ENCODE measurements around the gene RAD52.

The RAD52 gene

DNA sequence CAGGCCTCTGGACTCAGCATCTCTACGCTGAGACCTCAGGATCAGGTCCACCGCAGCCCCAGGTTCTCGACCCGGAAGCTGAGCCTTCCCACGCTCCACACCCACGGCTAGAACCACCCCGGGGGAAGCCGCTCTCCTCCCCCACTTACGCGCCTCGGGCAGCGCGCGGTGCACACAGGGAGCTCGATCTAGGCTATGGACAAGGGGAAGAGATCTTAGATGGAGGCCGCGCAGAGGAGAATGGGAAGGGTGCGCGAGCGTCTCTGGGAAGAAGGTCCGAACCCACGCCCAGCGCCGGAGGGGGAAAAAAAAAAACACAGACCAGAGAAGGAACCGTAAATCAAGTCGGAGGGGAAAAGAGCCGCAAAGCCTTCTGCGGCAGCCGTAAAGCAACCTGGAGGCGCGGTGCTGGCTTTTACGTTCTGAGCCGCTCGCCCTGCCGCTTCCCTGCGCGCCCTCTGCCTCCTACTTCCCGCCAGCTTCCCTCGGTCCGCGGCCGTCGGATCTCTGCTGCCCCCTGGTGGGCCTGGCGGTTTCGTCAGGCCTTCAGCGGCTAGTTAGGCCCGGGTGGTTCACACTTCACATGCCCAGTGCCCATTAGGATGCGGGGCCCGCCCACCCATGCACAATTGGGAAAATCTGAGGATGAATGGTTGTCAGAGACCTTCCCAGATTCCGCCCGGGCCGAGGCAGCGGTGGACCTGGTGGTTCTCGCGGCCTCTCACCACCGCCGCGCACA, at the start of gene RAD52:
Gene RAD52 (minus strand): TSS at position 242 of the 739 bp plus-strand sequence. CDS start 16,636 bp downstream, outside the sequence.
- peak; percentile 75 for DNase-seq

DNA sequence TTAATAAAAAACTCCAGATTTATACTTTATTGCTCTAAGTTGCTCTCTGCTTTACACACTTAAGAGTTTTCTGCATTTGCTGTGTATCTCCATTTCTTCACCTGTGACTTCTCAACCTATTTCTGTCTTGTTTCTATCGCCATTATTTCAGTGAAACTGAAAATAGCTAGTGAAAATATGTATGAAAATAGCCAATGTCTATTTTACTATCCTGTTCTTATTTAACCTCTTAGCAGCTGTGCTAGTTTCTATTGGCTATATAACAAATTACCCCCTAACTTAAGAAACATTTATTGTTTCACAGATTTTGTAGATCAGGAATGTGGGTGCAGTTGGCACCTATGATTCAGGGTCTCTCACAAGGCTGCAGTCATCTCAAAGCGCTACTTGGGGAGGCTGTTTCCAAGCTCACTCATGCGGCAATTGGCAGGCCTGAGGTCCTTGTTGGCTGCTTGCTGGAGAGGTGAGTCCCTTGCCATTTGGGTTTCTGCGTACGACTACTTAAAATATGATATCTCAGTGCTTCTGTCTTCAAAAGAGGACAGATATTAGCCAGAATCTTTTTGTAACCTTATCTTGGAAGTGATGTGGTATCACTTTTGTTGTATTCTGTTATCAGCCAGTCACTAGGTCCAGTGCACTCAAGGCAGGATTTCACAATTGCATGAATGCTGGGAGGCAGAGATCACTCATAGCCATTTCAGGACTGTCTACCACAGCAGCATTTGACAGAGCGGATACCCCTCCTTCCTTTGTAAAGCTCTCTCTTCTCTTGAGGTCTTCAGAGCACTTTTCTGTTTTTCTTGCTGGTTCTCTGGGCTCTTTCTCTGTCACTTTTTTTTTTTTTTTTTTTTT, 48.8 kb upstream of the RAD52 start:
- DNase-seq, result no peak

DNA sequence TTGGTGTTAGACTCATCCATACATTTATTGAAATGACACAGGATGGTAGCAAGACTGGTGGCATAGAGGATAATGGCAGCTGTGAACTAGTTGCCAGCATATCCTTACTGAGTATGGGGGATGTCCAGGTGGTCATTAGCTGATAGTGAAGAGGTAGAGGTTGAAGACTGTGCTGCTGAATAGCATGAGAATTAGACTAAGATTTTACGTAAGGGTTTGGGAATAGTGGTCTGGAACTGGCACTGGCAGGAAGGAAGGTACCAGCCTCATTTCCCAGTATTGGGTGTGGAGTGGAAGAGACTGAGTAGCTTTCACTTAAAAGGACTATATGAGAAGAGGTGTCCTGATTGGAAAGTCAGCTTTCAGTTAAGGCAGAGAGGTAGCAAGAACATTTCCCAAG, 48.0 kb upstream of the RAD52 start:
- no peak for DNase-seq

DNA sequence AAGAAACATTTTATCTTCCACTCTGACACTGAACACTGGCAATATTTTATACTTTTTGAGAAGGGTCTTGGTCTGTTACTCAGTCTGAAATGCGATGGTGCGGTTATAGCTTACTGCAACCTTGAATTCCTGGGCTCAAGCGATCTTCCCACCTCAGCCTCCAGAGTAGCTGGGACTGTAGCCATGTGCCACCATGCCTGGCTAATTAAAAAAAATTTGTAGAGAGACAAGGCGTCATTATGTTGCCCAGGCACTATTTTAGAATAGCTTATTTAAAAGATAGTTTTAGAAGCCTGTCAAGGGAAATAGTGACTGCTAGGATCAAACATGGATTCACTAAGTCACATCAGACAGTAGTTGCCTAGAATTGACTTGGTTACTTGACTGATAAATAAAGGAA, 47.4 kb upstream of the RAD52 start:
- no peak for DNase-seq

DNA sequence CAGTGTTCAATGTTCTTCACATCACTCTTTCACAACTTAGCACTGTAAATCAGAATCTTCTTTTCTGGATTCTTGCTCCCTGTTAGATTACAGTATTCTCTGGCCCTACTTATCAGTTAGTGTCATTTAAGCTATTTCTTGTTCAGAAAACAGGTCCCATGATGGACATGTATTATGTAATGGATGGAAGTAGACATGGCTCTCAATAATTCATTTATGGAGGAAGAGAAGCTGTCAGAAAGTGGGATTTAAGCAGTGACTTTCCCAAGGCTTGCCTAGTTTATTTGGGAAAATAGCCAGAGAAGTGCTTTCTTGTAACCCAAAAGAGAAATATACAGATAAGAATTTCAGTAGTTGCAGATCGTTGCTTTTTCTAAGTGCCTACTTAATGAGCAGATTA, 43.2 kb upstream of the RAD52 start:
- no peak for DNase-seq

DNA sequence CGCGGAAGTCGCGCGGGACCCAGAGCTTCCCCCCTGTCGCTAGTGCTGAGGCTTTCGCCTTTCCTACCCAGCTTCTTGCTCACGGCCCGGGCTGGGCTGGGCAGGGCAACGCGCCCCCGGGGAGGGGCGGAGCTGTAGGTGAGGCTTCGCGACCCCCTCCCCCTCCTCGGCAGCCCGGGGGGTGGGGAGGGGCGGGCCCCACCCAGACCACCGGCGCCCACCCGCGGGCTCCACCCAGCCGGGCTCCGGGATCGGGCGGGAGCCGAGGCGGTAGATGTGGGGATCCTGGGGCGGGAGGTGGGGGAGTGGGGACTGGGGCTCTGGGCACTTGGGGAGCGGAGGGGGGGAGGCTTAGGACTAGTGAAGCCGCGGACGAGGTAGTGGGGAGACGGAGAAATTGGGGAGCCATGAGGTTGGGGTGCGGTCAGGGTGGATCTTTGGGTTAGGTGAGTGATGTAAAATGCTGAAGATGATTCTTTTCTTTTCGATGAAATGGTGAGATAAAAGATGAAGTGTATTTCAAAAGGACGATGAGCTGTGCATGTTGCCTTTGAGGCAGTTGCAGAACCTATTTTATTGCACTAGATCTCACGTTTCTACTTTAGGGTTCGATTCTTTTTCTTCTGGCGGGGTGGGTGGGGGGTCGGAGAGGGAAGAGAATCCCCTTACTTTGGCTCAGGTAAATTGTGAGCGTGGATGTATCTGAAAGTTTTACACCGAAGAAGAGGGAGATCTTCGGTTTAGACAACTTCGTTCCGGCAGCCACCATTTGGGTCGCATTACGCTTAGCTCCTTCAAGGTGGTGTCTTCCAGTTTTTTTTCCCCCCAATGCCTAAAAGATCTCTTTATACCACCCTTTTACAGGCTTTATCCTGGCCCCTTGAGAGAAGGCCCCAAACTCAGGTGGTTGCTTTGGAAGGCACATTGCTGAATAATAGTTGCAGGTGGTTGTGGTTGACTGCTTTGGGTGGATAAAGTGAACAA, 42.1 kb upstream of the RAD52 start:
- peak; percentile 14 for DNase-seq

DNA sequence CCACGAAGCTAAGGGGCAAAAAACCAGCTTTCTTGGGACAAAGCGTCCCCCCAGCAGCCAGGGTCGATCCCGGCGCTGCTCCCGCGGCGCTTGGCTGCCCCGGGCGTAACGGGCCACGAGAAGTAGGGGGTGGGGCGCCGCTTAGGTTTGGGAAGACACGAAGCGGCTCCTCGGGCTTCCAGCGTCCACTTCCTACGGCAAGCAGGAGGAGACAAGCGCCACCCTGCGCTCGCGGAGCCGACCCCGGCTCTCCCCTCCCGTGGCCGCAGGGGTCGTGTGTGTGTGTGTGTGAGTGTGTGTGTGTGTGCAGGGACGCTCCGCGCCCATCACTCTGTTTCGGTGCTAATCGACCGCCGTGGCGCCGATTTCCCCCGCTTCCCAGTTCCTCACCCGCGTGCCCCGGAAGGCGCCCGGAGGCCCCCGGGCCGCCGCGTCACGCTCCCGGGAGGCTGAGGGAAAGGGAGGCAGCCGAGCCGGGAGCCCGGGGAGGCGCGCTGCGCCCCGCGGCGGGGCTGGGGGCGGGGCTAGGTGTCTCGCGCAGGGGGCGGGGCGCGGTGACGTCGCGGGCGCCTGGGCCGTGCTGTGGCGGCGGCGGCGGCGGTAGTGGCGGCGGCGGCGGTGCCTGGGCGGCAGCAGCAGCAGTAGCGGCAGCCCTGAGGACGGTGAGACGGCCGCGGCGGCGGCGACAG, 41.3 kb upstream of the RAD52 start, which contains the start of gene ERC1:
Gene ERC1 (plus strand): TSS at position 563 of the 689 bp plus-strand sequence. CDS start 36,681 bp downstream, outside the sequence.
- DNase-seq, result peak; percentile 19

DNA sequence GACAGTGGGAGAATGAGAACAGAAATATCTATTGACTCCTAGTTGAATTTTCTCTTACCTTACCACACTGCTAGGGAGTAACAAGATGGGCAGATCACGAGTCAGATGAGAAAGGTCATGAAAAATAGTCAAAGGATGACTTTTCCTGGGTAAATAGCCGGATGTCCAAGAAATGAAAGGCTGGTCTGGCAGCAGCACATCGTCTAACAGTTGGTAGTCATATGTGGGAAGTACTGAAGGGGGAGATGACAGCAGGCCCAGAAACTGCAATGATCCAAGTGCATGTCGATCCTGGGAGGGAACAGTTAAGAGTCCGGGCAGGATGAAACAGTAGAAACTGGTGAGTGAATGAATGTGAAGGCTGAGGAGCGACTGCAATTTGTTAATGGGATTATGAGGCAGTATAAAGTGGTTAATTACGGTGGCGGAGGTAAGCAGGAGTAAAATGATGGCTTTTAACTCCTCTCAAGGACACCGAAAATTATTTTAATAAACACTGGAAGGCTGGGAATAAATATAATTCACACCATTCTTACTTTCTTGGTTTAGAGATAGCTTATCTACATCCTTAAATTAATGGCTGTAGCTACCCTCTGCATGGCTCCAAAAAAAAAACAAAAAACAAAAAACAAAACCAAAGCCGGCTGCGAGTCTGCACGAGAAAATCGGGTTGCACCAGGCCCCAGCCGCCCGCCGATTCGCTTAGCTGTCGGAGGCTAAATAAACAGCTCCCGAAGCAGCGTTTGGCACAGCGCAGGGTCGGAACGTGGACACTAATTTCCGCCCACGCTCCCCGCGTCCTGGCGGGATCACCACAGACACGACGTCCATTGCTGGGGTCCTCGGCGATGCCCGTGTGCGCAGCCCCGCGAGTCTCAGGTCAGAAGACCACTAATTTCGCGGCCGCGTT, 40.5 kb upstream of the RAD52 start:
- no peak for DNase-seq

DNA sequence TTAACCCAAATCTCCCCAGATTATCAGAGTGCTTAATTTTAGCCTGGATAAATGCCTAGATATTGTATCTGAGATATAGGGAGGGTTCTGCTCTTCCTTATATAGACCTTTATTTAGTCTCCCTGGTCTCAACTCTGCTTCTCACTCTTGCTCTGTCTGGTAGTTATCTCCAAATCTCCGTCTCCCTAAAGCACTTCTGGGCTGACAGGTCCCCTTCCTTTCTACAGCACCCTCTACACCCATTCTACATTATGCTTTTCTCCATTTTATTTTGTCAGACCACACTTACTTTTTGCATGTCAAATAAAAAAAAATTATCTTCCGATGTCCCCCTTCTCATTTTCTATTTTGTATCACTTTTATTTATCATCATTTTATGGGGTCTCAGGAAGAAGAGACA, 39.6 kb upstream of the RAD52 start:
- no peak for DNase-seq

DNA sequence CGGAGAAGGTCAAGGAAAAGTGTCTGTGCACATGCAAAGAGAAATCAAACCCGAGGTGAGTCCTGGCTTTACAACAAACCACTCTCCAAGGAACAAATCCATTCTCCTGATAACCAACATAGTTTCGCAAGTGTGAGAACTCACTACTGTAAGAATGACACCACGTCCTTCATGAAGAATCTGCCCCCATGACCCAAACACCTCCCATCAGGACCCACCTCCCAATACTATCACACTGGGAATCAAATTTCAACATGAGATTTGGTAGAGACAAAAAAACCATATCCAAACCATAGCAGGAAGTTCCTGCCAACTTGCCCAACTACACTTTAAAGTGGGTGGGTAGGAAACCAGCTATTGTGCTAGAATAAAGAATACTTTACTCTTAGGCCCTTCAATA, 39.2 kb upstream of the RAD52 start:
- no peak for DNase-seq

DNA sequence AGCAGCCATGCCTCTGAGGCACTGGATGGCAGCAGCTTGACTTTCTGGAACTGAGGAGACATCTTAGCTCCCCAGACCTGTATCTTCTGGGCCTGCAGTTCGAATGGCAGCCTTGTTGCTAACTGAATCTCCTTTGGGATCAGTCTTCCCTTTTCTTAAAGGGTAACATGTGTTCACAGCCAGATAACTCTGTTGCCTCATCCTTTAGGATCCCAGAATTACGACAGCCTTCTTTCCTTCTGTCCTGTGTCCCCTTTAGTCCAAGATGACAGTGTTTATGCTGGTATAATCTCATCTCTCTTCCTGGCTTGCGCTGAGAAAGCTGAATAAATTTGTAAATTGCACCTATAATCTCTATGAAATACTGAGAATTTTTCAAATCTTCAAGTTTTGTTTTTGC, 32.5 kb upstream of the RAD52 start:
- no peak for DNase-seq

DNA sequence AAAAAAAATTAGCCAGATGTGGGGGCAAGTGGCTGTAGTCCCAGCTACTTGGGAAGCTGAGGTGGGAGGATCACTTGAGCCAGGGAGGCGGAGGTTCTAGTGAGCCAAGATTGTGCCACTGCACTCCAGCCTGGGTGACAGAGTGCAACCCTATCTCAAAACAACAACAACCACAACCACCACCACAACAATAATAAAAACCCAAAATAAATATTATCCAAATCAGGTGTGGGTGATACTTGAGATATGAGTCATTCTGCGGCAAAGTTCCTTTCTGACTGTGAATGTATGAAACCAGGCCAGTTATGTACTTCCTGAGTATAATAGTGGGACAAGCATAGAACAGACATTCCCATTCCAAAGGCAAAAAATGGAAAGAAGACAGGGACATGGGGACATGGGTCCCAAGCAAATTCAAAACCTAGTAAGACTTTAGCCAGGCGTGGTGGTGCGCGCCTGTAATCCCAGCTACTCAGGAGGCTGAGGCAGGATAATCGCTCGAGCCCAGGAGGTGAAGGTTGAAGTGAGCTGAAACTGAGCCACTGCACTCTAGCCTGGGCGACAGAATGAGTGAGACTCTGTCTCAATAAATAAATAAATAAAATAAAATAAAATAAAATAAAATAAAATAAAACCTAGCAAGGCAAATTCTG, 31.8 kb upstream of the RAD52 start:
- DNase-seq, result no peak

DNA sequence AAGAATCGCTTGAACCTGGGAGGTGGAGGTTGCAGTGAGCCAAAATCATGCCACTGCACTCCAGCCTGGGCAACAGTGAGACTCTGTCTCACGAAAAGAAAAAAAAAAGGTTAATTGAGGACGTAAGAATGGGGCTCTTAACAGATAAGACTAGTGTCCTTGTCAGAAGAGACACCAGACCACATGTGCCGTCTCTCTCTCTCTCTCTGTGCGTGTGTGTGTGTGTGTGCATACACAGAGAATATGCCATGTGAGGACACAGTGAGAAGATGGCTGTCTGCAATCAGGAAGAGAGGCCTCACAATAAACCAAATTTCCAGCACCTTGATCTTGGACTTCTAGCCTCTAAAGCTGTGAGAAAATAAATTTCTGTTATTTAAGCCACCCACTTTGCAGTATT, 29.9 kb upstream of the RAD52 start:
- no peak for DNase-seq

DNA sequence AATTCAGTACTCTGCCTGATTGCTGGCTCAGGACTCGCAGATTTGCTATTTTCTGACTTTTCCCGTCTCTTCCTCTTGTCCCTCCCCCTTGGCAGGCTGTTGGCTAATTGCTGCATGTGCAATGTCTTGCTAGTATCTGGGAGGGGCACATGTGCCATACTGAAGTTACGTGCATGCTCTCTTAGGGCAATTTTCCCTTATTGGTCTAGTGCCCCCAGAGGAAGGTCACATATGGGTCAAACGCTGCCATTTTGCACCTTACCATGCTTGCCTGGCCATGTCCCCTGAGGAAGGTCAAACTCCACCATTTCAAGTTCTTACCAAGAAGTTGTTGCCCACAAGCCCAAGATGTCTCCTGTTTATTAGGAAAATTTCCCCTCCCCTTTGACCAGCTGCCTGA, 27.7 kb upstream of the RAD52 start:
- DNase-seq, result no peak

DNA sequence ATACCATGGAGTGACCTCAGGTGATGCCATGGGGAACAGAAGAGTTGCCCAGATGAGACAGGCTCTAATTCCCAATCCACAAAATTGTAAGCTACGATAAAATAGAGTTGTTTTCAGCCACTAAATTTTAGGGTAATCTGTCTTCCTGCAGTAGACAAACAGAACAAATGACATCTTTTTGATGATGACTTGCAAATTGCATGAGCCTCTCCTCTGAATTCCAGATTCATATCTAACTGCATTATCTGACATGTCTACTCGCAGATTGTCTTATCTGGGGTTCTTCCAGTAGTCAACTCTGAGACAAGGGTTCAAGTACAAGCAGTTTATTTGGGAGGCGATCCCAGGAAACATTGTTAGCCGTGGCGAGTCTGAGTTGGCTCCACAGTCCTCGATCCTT, 27.1 kb upstream of the RAD52 start:
- no peak for DNase-seq

DNA sequence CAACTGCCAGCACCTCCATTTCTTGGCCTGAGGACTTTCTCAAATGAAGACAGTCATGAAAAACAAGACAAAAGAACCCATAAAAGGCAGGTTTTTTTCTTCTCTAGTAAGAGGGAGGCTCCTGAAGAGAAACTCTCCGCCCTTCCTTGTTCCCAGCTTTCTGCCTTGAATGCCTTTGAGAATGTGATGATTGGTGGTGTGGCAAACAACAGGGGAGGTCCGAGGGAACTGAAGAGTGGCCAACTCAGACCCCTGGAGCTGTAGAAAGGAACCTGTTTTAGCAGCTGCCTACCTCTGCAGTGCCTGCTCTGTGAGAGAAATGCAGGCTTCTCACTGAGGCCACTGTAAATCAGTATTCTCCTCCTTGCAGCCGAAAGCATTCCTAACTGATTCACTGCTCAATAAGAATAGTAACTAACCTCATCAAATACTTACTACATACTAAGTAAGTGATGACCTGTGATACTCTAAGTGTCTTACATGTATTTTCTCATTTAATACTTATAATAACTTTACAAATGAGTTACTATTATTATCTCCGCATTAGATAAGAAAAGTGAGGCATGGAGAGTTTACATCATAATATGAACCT, 24.9 kb upstream of the RAD52 start:
- no peak for DNase-seq

DNA sequence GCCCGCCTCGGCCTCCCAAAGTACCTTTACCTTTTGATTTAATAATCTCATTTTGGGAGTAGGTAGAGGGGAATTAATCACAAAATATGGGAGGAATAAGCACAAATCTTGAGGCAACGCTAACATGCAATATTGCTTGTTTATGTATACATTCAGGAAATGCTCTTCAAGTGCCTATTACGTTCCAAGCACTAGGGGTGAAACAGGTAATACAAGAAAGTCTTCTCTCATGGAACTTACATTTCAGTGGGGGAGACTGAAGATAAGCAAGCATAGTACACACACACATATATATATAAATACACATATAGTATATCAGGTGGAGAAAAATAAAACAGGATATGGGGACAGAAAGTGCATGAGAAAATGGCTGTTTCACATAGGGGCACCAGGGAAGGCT, 22.5 kb upstream of the RAD52 start:
- DNase-seq, result no peak

DNA sequence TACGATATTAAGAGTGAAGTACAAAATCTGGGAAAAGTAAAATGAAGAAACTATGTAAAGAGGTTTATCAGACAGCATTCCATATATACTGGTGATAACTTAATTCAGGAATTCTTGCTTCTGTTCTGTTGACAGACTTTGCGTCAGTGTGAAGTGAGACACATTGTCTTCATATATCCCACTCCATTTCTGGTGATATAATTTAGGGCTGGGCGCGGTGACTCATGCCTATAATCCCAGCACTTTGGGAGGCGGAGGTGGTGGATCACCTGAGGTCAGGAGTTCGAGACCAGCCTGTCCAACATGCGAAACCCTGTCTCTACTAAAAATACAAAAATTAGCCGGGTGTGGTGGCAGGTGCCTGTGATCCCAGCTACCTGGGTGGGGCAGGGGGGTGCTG, 20.3 kb upstream of the RAD52 start:
- no peak for DNase-seq

DNA sequence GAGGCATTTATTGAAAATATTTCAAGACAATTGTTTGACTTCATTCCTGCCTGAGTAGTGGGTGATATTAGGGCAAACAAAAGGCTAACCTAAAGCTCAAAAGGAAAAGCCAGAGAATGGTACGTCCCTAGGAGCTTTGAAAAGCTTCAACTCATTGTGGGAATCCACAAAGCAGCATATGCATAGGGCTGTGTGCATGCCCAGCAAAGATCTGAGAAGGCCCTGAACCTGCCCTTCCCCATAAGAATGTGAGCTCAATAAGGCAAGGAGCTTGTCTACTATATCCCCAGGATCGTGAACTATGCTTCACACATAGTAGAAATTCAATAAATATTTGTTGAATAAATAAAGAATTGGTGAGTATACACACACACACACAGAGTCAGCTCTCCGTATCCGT, 19.1 kb upstream of the RAD52 start:
- no peak for DNase-seq

DNA sequence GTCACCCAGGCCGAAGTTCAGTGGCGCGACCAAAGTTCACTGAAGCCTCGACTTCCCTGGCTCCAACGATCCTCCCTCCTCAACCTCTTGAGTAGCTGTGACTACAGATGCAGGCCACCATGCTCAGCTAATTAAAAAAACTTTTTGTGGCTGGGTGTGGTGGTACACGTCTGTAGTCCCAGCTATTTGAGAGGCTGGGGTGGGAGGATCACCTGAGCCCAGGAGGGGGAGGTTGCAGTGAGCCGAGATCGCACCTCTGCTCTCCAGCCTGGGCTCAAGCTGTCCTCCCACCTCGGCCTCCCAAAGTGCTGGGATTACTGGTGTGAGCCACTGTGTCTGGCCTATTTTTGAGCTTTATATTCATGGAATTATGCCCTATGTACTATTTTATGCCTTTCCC, 18.1 kb upstream of the RAD52 start:
- DNase-seq, result no peak

Measured in NK-92 treated with Interleukin-12 subunit alpha and Interleukin-12 subunit beta, amount 100 ng/mL, for 24 hours (cell line).